ENCODE measurements around the gene OAS2.

- TF ChIP-seq EZH2 (IDR thresholded peaks at IDR 0.05; ENCODE audit: borderline replicate concordance, low read length) (no peak), CTCF (IDR thresholded peaks at IDR 0.05; ENCODE audit: low read length) (no peak)
These were observed 63.2 kb downstream of the OAS2 start for GRCh38 chr12:113041560-113041959.

Measured in OCI-LY1 (cell line).